ENCODE measurements around the gene MAP4K5. TPM values are rescaled to one million over a fixed set of nuclear protein-coding genes. Genes with fewer than 3 reads are reported as not detected.

The MAP4K5 gene
- total RNA-seq, 1 experiment from 2014 or later = 42.7 TPM

DNA sequence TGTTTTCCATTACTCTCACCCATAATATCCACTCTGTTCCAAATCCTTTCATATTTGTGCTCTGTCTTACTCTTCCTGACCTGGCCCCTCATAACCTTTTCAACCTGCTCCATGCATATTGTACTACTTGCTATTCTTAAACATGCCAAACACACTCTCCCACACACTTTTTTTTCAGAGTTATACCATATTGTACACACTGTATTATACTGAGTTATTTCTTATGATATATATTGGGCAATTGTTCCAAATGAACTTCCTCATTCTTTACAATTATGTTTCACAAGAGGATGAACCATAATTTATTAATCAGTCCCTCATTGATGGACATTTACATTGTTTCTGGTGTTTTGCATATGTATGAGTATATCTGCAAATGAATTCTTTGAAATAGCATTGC is 46.1 kb upstream of the MAP4K5 start:
- Histone ChIP-seq H3K79me1 (ENCODE audit: insufficient read depth, low read depth, low read length, poor library complexity, severe bottlenecking) (no peaks in the 10 kb centered on the region), H3K23ac (ENCODE audit: insufficient read length, low read depth, low read length) (no peak overlapping the region), H3K27ac (ENCODE audit: insufficient read length, low read depth, low read length) (no peak overlapping the region), H4K20me1 (ENCODE audit: control insufficient read depth, insufficient read depth, insufficient read length) (no peaks in the 10 kb centered on the region), H2BK12ac (ENCODE audit: insufficient read length, low read depth, low read length) (no peak overlapping the region), H3K18ac (ENCODE audit: insufficient read length, low read depth, low read length) (no peak overlapping the region), H3K27me3 (ENCODE audit: insufficient read depth, low read length) (no peaks in the 10 kb centered on the region), H3K4me1 (ENCODE audit: insufficient read depth, low read length) (no peaks in the 10 kb centered on the region), H3K23me2 (ENCODE audit: insufficient read length, low read depth, low read length, poor library complexity, severe bottlenecking) (no peaks in the 10 kb centered on the region), H4K8ac (replicated peaks; ENCODE audit: insufficient read length, low read depth, low read length) (no peak overlapping the region), H2BK120ac (ENCODE audit: low read depth, low read length, poor library complexity, severe bottlenecking) (no peak overlapping the region), H2BK15ac (ENCODE audit: low read depth, low read length) (no peak overlapping the region), H2AFZ (ENCODE audit: low read length) (no peak overlapping the region), H3K4ac (ENCODE audit: low read depth, low read length) (no peak overlapping the region), H3K9ac (ENCODE audit: extremely low read depth, insufficient read length, low read length) (no peak overlapping the region), H3K79me2 (ENCODE audit: insufficient read depth, low read length) (no peaks in the 10 kb centered on the region), H2BK20ac (ENCODE audit: low read depth, low read length, poor library complexity, severe bottlenecking) (no peak overlapping the region), H4K5ac (ENCODE audit: insufficient read length, low read depth, low read length) (no peak overlapping the region), H3K14ac (ENCODE audit: insufficient read depth, low read length) (no peak overlapping the region), H2AK5ac (ENCODE audit: insufficient read length, low read length) (no peak overlapping the region), H4K91ac (ENCODE audit: insufficient read length, low read depth, low read length) (no peak overlapping the region), H3K56ac (ENCODE audit: insufficient read length, low read depth, low read length) (no peak overlapping the region), H3T11ph (ENCODE audit: low read length) (no peak overlapping the region), H2BK5ac (ENCODE audit: insufficient read length, low read length) (no peak overlapping the region), H3K4me2 (ENCODE audit: insufficient read depth, insufficient read length, low read length) (no peak overlapping the region), H3K9me3 (ENCODE audit: control insufficient read depth, low read depth, low read length) (no peaks in the 10 kb centered on the region)
- TF ChIP-seq, protein P1, sequence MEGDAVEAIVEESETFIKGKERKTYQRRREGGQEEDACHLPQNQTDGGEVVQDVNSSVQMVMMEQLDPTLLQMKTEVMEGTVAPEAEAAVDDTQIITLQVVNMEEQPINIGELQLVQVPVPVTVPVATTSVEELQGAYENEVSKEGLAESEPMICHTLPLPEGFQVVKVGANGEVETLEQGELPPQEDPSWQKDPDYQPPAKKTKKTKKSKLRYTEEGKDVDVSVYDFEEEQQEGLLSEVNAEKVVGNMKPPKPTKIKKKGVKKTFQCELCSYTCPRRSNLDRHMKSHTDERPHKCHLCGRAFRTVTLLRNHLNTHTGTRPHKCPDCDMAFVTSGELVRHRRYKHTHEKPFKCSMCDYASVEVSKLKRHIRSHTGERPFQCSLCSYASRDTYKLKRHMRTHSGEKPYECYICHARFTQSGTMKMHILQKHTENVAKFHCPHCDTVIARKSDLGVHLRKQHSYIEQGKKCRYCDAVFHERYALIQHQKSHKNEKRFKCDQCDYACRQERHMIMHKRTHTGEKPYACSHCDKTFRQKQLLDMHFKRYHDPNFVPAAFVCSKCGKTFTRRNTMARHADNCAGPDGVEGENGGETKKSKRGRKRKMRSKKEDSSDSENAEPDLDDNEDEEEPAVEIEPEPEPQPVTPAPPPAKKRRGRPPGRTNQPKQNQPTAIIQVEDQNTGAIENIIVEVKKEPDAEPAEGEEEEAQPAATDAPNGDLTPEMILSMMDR (conservative IDR thresholded peaks at IDR 0.05) = no peak
- DNase-seq = no peak
- Mint-ChIP-seq H3K27me3 (ENCODE audit: low read depth) (no peaks in the 10 kb centered on the region), H3K9me3 (no peaks in the 10 kb centered on the region), H3K4me3 (no peak overlapping the region), H3K4me1 (peaks cover 7% of the 10 kb centered on the region in 2 experiments), H3K36me3 (ENCODE audit: insufficient read depth in 1 of 3, low read depth in 3 of 3) (no peaks in the 10 kb centered on the region), H3K27ac (no peak overlapping the region)

Measured in H9 (cell line).